NCI-H1105 (cell line): ENCODE data around the gene SIGMAR1.

Experiments
- DNase-seq: peaks from one replicate; lab custom pipeline; 2025; lab: John Stamatoyannopoulos, UW

Gene SIGMAR1

DNA sequence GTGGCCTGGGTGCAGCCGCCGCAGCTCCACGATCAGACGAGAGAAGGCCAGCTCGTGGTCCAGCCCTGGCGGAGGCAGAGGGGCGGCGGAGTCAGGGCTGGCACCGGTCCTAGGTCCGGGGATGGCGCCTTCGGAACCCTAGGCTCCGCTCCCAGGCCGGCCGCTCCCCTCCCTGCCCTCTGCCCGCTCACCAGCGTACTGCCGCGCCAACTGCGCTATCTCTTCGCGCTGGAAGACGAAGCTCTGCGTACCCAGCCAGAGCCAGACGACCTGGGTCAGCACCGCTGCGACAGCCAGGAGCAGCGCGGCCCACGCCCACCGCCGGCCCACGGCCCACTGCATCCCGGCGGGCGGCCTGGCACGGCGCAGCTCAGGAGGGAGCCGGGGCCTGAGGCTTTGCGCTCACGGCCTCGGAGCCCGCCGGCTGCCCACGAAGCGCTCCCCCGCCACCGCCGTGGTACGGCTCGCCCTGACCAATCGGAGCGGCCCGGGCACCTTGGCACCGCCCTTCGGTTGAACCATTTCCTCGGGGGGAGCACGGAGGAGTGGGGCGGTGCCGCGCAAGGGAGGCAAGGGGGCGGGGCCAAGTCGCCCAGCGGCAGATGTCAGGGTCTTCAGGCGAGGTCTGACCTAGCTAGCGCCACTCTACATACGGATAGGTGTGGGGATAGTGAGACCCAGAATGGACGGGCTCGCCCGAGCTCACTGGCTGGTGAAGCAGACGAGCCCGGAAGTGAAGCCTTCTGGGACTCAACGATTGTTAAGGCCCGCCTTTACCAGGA, at the start of gene SIGMAR1:
Gene SIGMAR1 (minus strand): TSS at position 432 of the 782 bp plus-strand sequence. CDS start 90 bp downstream, at position 342.
- DNase-seq: peak; percentile 86

- no peak for DNase-seq
These were observed 49.1 kb upstream of the SIGMAR1 start for GRCh38 chr9:34686732-34687131.

- no peak for DNase-seq
These were observed 48.6 kb upstream of the SIGMAR1 start for GRCh38 chr9:34686231-34686630.

GRCh38 chr9:34685591-34685990, 48.0 kb upstream of the SIGMAR1 start:
- no peak for DNase-seq

- no peak for DNase-seq
These were observed 47.2 kb upstream of the SIGMAR1 start for GRCh38 chr9:34684816-34685215.

GRCh38 chr9:34684145-34684544, 46.6 kb upstream of the SIGMAR1 start:
- DNase-seq: no peak

- no peak for DNase-seq
These were observed 38.3 kb upstream of the SIGMAR1 start for GRCh38 chr9:34675869-34676268.

DNA sequence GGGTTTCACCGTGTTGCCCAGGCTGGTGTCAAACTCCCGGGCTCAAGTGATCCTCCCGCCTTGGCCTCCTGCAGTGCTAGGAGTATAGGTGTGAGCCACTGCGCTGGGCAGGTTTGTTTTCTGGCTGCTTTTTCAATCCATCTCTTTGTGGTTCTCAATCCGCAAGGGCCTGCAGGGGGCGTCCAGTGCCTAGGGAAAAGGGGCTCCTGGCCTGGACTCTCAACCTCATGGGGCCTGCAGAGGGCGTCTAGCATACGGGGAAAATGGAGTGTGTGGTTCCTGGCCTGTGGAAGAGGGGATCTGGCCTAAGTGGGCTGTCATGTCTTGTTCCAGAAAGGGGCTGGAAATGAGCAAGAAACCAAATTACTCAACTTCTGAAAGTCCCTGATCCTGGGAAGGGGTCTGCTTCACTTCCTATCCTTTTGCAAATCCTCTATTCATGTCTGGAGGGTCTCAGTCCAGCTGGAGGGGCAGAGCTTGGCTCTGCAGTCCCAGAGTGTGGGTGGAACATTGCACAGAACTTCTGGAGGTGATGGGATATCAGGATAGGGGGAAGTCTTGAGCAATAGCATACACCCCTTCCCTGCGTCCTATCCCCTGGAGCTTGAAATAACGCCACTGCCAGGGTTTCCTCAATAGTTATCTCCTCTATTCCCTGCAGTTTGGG, 37.6 kb upstream of the SIGMAR1 start:
- DNase-seq: peak; percentile 29

DNA sequence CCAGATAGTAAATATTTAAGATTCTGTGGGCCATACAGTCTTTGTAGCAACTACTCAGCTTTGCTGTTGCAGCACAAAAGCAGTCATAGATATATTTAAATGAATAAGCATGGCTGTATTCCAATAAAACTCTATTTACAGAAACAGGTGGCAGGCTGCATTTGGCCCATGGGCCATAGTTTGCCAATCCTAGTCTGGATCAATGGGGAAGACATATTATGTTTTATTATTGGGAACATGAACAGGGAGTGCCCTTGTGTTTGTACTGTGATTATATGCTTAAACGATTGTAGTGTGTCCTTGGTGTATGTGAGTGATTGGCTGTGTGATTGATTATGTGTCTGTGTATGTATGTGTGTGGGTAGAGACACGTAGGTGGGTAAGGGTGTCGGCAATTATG, 36.9 kb upstream of the SIGMAR1 start:
- DNase-seq: no peak

GRCh38 chr9:34671307-34671706, 33.7 kb upstream of the SIGMAR1 start:
- no peak for DNase-seq

- DNase-seq: no peak
These were observed 32.4 kb upstream of the SIGMAR1 start for GRCh38 chr9:34669809-34670562.

DNA sequence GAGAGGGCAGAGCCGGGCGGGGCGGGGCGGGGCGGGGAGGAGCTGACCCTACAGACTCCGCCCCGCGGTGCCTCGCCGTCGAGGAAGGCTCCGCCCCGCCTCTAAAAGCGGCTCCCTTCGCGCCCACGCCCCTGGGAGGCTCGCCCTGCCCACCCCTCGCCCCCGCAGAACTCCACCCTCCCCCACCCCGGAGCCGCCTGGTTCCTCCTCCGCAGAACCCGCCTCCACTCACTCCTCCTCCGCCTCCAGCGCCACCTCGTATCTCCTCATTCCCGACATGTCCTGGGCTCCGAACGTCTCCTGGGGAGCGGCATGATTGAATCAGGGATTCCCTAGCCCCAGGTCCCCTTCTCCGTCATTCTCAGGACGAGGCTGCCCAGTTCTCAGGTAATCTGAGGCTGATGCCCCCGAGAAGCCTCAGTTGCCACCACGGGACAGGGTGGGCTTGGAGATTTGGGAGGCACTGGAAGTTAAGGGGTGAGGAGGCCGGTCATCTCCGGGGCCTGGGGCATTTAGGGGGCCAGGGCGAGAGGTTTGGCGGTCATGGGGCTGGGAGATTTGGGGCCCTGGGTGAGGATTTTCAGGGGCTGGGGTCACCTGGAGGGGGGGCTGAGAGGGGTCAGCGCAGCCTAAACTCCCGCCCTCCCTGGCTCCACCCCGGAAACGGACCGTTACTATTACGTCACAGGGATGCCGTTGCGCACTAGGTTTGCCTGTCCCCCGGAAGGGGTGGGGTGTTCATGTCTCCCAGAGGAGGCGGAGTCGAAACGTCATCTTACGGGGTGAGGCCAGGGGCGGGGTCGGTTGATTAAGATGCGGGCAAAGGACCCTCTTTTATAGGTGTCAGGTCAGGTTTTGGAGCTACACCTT, 28.0 kb upstream of the SIGMAR1 start:
- DNase-seq: peak; percentile 89

- no peak for DNase-seq
These were observed 27.4 kb upstream of the SIGMAR1 start for GRCh38 chr9:34665067-34665380.

DNA sequence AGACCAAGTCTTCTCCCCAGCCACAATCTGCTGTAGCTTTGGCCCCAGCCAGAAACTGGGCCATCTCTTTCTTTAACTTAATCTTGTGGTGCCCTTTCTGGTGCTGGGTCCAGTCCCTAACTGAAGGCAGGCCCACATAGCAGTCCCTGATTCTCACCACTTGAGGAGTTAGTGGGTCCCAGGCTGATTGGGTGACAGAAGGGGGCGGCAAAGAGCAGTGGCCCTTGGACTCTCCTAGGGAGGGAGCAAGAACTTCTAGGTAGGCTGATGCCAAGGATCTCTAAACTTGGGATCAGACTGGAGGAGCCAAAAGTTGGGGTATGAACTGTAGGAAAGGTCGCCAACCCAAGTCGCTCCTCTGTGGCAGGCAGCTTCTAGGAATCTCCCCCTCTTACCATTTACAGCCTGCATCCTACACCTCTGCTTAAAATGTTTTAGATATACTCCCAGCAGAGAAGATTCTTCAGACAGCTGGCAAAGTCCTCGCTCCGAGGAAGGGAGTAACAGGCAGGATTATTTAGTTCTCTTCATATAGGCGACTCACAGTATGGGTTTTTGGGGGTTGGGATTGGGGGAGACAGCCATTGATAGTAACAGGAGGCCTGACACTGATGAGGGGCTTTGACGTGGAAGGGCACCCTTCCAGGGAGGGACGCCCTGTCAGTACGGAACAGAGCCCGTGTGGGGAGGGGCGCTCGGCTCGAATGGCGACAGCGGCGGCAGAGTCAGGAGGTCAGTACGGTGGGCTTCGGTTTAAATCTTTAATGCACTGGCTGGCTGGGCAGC, 26.9 kb upstream of the SIGMAR1 start:
- no peak for DNase-seq

GRCh38 chr9:34663303-34663605, 25.7 kb upstream of the SIGMAR1 start:
- DNase-seq: no peak

GRCh38 chr9:34662526-34663302, 25.1 kb upstream of the SIGMAR1 start, which contains the start of gene CCL27:
Gene CCL27 (minus strand): TSS chr9:34662657. CDS start chr9:34662633, 24 bp downstream.
- DNase-seq: no peak

- DNase-seq: no peak
These were observed 22.1 kb upstream of the SIGMAR1 start for GRCh38 chr9:34659592-34660253.

DNA sequence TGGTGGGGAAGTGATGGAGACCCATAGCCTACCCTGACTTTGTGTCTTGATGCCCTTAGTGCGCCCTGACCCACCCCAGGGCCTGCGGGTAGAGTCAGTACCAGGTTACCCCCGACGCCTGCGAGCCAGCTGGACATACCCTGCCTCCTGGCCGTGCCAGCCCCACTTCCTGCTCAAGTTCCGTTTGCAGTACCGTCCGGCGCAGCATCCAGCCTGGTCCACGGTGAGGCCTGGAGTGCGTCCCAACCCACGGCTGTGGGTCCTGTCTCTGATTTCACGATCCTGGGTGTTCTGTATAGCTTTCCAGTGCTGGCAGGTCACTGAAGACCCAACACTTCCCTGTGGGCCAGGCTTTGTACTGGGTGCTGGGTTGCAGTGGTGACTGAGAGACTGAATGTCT, 20.9 kb upstream of the SIGMAR1 start:
- no peak for DNase-seq

DNA sequence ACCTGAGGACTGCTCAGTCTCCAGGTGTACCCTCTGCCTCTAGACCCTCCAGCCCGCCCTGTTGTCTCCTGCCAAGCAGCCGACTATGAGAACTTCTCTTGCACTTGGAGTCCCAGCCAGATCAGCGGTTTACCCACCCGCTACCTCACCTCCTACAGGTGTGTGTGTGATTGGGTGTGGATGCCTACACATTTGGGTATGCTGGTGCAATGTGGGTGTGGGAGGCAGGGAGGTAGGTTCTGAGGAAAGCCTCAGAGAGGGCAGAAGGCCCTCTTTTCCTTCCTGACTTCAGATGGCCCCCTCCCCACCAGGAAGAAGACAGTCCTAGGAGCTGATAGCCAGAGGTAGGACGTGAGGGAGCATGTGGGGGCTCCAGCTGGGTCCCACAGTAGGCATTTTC, 19.4 kb upstream of the SIGMAR1 start:
- no peak for DNase-seq

- no peak for DNase-seq
These were observed 17.8 kb upstream of the SIGMAR1 start for GRCh38 chr9:34655394-34655793.
